Hepatocyte (in vitro differentiated cells): Measurements from ENCODE around the gene PHTF1. TPM values are rescaled to one million over a fixed set of nuclear protein-coding genes. Genes with fewer than 3 reads are reported as not detected.

Experiments used
- DNase-seq: peaks from one replicate; pipeline ENCODE4 v3.0.0-alpha.2; 2016; ENCODE audit warnings: low spot score
- H2AFZ ChIP-seq: fragments of 200-600 bp; sonication (generic); 2 replicates; pipeline ENCODE4 v1.6.0; 2016; ENCODE audit warnings: antibody characterized with exemption, mild to moderate bottlenecking
- H3K27ac ChIP-seq: fragments of 200-600 bp; sonication (generic); 2 replicates; pipeline ENCODE4 v1.5.1; 2016; ENCODE audit warnings: mild to moderate bottlenecking
- H3K27me3 ChIP-seq: fragments of 200-600 bp; sonication (generic); 2 replicates; pipeline ENCODE4 v1.6.1; 2016
- H3K36me3 ChIP-seq: fragments of 200-600 bp; sonication (generic); replicated peaks from 2 replicates; pipeline ENCODE4 v1.5.1; 2016; ENCODE audit warnings: low read depth; ENCODE audit not compliant: insufficient read depth
- H3K4me1 ChIP-seq: fragments of 200-600 bp; sonication (generic); 2 replicates; pipeline ENCODE4 v1.5.1; 2016; ENCODE audit warnings: mild to moderate bottlenecking, moderate library complexity; ENCODE audit not compliant: insufficient read depth
- H3K4me2 ChIP-seq: fragments of 200-600 bp; sonication (generic); 2 replicates; pipeline ENCODE4 v1.6.0; 2016
- H3K4me3 ChIP-seq: fragments of 200-600 bp; sonication (generic); 2 replicates; pipeline ENCODE4 v1.5.1; 2016; ENCODE audit warnings: mild to moderate bottlenecking
- H3K79me2 ChIP-seq: fragments of 200-600 bp; sonication (generic); 2 replicates; pipeline ENCODE4 v1.6.0; 2017; ENCODE audit warnings: mild to moderate bottlenecking
- H3K9me2 ChIP-seq: fragments of 200-600 bp; sonication (generic); replicated peaks from 2 replicates; pipeline ENCODE4 v1.6.0; 2017; ENCODE audit warnings: mild to moderate bottlenecking; ENCODE audit not compliant: insufficient read depth
- H3K9me3 ChIP-seq: fragments of 200-600 bp; sonication (generic); 2 replicates; pipeline ENCODE4 v1.5.1; 2016; ENCODE audit warnings: low read depth, mild to moderate bottlenecking
- H4K20me1 ChIP-seq: fragments of 200-600 bp; sonication (generic); 2 replicates; pipeline ENCODE4 v1.6.0; 2016; ENCODE audit warnings: mild to moderate bottlenecking; ENCODE audit not compliant: insufficient read depth, poor library complexity, severe bottlenecking
- CTCF ChIP-seq: fragments of 200-600 bp; sonication (generic); IDR thresholded peaks from 2 replicates; pipeline ENCODE4 v1.5.1; 2016; ENCODE audit warnings: antibody characterized with exemption, mild to moderate bottlenecking; ENCODE audit not compliant: poor library complexity
- EZH2 ChIP-seq: fragments of 200-600 bp; sonication (generic); IDR thresholded peaks from 2 replicates; pipeline ENCODE4 v1.6.1; 2016; ENCODE audit warnings: antibody characterized with exemption, mild to moderate bottlenecking, borderline replicate concordance
- EZH2phosphoT487 ChIP-seq: fragments of 200-600 bp; sonication (generic); IDR thresholded peaks from one replicate; pipeline ENCODE4 v1.6.1; 2018; ENCODE audit warnings: antibody characterized with exemption, mild to moderate bottlenecking, low read depth, moderate library complexity; ENCODE audit not compliant: unreplicated experiment, severe bottlenecking
- WGBS: methylation state at CpG from one replicate; pipeline ENCODE4 v1.1.6; 2016; ENCODE audit warnings: low lambda C conversion rate; ENCODE audit errors: missing lambda C conversion rate; 5-methylcytosine and 5-hydroxymethylcytosine counted together
- polyA plus RNA-seq: library from polyadenylated mRNA; unstranded; fragments of >200 nt; fragmentation: Nextera tagmentation; extraction: Ambion mirVana; gene quantifications from 2 replicates; pipeline ENCODE4 v1.2.1, GENCODE V29; 2016
- total RNA-seq: library from RNA; depleted of rRNA; stranded (reverse); fragments of >200 nt; gene quantifications from 2 replicates; pipeline ENCODE4 v1.2.3, GENCODE V29; 2014

The PHTF1 gene
- total and polyA plus RNA-seq, 2 experiments from 2014 or later = 22.9 to 27.6 TPM

DNA sequence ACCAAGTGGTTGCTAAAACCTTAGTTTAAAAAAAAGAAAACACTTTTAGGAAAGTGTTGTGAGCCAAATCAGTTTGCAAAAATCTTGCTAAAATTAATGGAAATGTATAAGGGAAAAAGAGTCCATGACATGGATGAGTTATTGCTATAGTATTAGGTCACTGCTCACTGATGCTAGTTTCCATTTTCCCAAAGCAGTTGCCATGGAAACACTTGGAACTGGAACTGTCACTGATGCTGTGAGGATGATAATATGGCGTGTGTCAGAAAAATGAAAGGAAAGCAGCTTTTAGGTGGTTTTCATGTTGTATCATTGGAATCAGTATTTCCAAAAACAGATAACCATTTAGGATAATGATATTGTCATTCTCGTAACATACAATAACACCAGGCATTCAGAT is 104.4 kb downstream of the PHTF1 start:
- Histone ChIP-seq H3K4me3 (no peak overlapping the region), H2AFZ (no peak overlapping the region), H3K36me3 (no peaks in the 10 kb centered on the region), H3K27me3 (no peaks in the 10 kb centered on the region), H3K9me3 (no peaks in the 10 kb centered on the region), H3K4me1 (peaks cover 7% of the 10 kb centered on the region), H3K79me2 (no peaks in the 10 kb centered on the region), H4K20me1 (no peaks in the 10 kb centered on the region), H3K4me2 (no peak overlapping the region), H3K9me2 (no peaks in the 10 kb centered on the region), H3K27ac (no peak overlapping the region)
- no peak for TF ChIP-seq CTCF
- no peak for TF ChIP-seq EZH2
- no peak for TF ChIP-seq EZH2phosphoT487
- DNase-seq = no peak
- WGBS = 98% methylated on average over 2 of the region's 2 CpGs

GRCh38 chr1:113653741-113654140 is 105.5 kb downstream of the PHTF1 start:
- Histone ChIP-seq H3K27me3 (no peaks in the 10 kb centered on the region), H3K9me2 (no peaks in the 10 kb centered on the region), H3K4me2 (no peak overlapping the region), H4K20me1 (no peaks in the 10 kb centered on the region), H2AFZ (no peak overlapping the region), H3K4me1 (peaks cover 7% of the 10 kb centered on the region), H3K27ac (no peak overlapping the region), H3K9me3 (no peaks in the 10 kb centered on the region), H3K36me3 (no peaks in the 10 kb centered on the region), H3K79me2 (no peaks in the 10 kb centered on the region), H3K4me3 (no peak overlapping the region)
- 98% methylated on average over 5 of the region's 5 CpGs for WGBS
- no peak for DNase-seq
- TF ChIP-seq EZH2phosphoT487 = no peak
- TF ChIP-seq EZH2 = no peak
- no peak for TF ChIP-seq CTCF

DNA sequence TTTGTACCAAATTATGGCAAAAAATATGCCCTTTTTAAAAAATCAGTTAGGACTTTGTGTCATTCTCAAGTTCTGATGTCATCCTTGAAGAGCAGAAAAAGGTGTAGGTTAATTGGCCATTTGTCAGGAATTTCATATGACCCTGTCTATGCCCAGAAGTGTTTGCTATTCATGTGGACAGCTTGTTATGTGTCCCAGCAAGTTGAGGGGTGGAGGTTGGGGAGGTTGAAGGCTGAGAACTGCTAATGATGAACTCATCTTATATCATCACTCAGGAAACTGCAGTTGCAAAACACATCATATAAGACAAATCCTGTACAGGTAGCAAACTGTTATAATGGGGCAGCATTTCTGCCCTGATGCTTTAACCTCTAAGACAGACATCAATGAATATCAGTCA is 106.5 kb downstream of the PHTF1 start:
- Histone ChIP-seq H3K27me3 (no peaks in the 10 kb centered on the region), H3K4me1 (peaks cover 7% of the 10 kb centered on the region), H3K4me2 (no peak overlapping the region), H4K20me1 (no peaks in the 10 kb centered on the region), H3K4me3 (no peak overlapping the region), H3K79me2 (no peaks in the 10 kb centered on the region), H3K9me3 (no peaks in the 10 kb centered on the region), H2AFZ (no peak overlapping the region), H3K9me2 (no peaks in the 10 kb centered on the region), H3K36me3 (no peaks in the 10 kb centered on the region), H3K27ac (no peak overlapping the region)
- no peak for DNase-seq
- no peak for TF ChIP-seq EZH2phosphoT487
- no peak for TF ChIP-seq CTCF
- no peak for TF ChIP-seq EZH2

DNA sequence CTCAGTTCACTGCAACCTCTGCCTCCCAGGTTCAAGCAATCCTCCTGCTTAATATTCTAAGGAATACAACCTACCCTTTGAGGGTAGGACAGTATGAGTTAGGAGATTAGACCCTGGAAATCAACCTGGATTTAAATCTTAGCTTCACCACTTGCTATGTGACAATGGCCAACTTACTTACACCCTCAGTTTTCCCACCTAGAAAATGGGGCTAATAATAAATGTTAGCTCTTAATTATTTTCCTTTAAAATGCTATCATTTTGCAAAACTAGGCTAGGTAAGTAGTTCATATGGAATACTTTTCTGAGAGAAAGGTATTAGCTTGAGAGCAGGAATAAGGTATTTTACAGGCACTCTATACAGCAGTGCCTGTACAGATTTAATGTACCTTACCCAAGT is 110.8 kb downstream of the PHTF1 start:
- Histone ChIP-seq H3K4me2 (no peak overlapping the region), H3K4me3 (no peak overlapping the region), H4K20me1 (no peaks in the 10 kb centered on the region), H3K27ac (no peak overlapping the region), H3K4me1 (peaks cover 7% of the 10 kb centered on the region), H3K9me2 (no peaks in the 10 kb centered on the region), H3K79me2 (no peaks in the 10 kb centered on the region), H3K9me3 (no peaks in the 10 kb centered on the region), H3K27me3 (no peaks in the 10 kb centered on the region), H2AFZ (no peak overlapping the region), H3K36me3 (no peaks in the 10 kb centered on the region)
- no peak for DNase-seq
- no peak for TF ChIP-seq EZH2
- TF ChIP-seq EZH2phosphoT487 = no peak
- no peak for TF ChIP-seq CTCF
